ENCODE data around the gene HUS1B.

Gene HUS1B

GRCh38 chr6:678520-678919, 21.6 kb upstream of the HUS1B start:
- Histone ChIP-seq H3K79me1 (replicated peaks; ENCODE audit: low read length, poor library complexity, severe bottlenecking) (peaks cover 14% of the 10 kb centered on the region), H3K4me2 (ENCODE audit: low read length, poor library complexity, severe bottlenecking) (no peak overlapping the region), H3K14ac (ENCODE audit: low read length in 2 of 2) (no peak overlapping the region), H3K4me1 (ENCODE audit: control insufficient read depth, insufficient read depth, low read depth, low read length) (peaks cover 7% of the 10 kb centered on the region), H2BK15ac (ENCODE audit: low read depth, poor library complexity, severe bottlenecking) (no peak overlapping the region), H2BK5ac (ENCODE audit: low read depth, low read length, poor library complexity, severe bottlenecking) (no peak overlapping the region), H2AFZ (ENCODE audit: low read depth, low read length) (no peak overlapping the region), H3K4me3 (ENCODE audit: insufficient read depth in 1 of 2, low read depth in 1 of 2, low read length in 2 of 2) (no peak overlapping the region), H3K18ac (ENCODE audit: low read depth in 1 of 2, low read length in 2 of 2) (no peak overlapping the region), H3K4ac (ENCODE audit: low read depth in 1 of 2, low read length in 2 of 2) (peak overlapping the region in 1 of 2 experiments; percentile 41), H3K27me3 (ENCODE audit: control insufficient read depth in 1 of 2, insufficient read depth in 1 of 2, low read length in 2 of 2) (no peaks in the 10 kb centered on the region), H3K9ac (ENCODE audit: low read length) (no peak overlapping the region), H2BK12ac (ENCODE audit: low read length in 2 of 2) (peak overlapping the region in 1 of 2 experiments; percentile 63), H3K9me3 (ENCODE audit: control insufficient read depth, low read length) (no peaks in the 10 kb centered on the region), H3K36me3 (ENCODE audit: control insufficient read depth in 1 of 2, insufficient read depth in 2 of 2, low read depth in 1 of 2, low read length in 2 of 2) (no peaks in the 10 kb centered on the region), H4K8ac (ENCODE audit: low read length) (no peak overlapping the region), H2AK5ac (ENCODE audit: low read length, severe bottlenecking) (no peak overlapping the region), H2BK120ac (ENCODE audit: low read depth, low read length) (no peak overlapping the region), H4K91ac (ENCODE audit: low read length) (no peak overlapping the region), H3K27ac (ENCODE audit: low read length, poor library complexity, severe bottlenecking) (no peak overlapping the region), H3K23ac (ENCODE audit: low read length in 2 of 2) (no peak overlapping the region)
- peak; percentile 39 for DNase-seq
- WGBS, result 25% methylated on average over 3 of the region's 3 CpGs

- Histone ChIP-seq H3K4me3 (ENCODE audit: insufficient read depth in 1 of 2, low read depth in 1 of 2, low read length in 2 of 2) (no peak overlapping the region), H3K4ac (ENCODE audit: low read depth in 1 of 2, low read length in 2 of 2) (no peak overlapping the region), H3K36me3 (ENCODE audit: control insufficient read depth in 1 of 2, insufficient read depth in 2 of 2, low read depth in 1 of 2, low read length in 2 of 2) (no peaks in the 10 kb centered on the region), H3K18ac (ENCODE audit: low read depth in 1 of 2, low read length in 2 of 2) (peak overlapping the region in 1 of 2 experiments; percentile 13), H2BK12ac (ENCODE audit: low read length in 2 of 2) (no peak overlapping the region), H2BK5ac (ENCODE audit: low read depth, low read length, poor library complexity, severe bottlenecking) (no peak overlapping the region), H3K79me1 (replicated peaks; ENCODE audit: low read length, poor library complexity, severe bottlenecking) (peaks cover 14% of the 10 kb centered on the region), H3K27me3 (ENCODE audit: control insufficient read depth in 1 of 2, insufficient read depth in 1 of 2, low read length in 2 of 2) (no peaks in the 10 kb centered on the region), H3K23ac (ENCODE audit: low read length in 2 of 2) (no peak overlapping the region), H4K91ac (ENCODE audit: low read length) (no peak overlapping the region), H2AK5ac (ENCODE audit: low read length, severe bottlenecking) (no peak overlapping the region), H3K4me2 (ENCODE audit: low read length, poor library complexity, severe bottlenecking) (no peak overlapping the region), H3K27ac (ENCODE audit: low read length, poor library complexity, severe bottlenecking) (no peak overlapping the region), H3K9ac (ENCODE audit: low read length) (no peak overlapping the region), H3K4me1 (ENCODE audit: control insufficient read depth, insufficient read depth, low read depth, low read length) (peaks cover 7% of the 10 kb centered on the region), H3K9me3 (ENCODE audit: control insufficient read depth, low read length) (no peaks in the 10 kb centered on the region), H4K8ac (ENCODE audit: low read length) (peak overlapping the region; percentile 19), H3K14ac (ENCODE audit: low read length in 2 of 2) (peak overlapping the region in 1 of 2 experiments; percentile 48), H2AFZ (ENCODE audit: low read depth, low read length) (no peak overlapping the region), H2BK120ac (ENCODE audit: low read depth, low read length) (no peak overlapping the region), H2BK15ac (ENCODE audit: low read depth, poor library complexity, severe bottlenecking) (no peak overlapping the region)
- no peak for DNase-seq
- WGBS, result 98% methylated on average over 4 of the region's 4 CpGs
These were observed 21.0 kb upstream of the HUS1B start for GRCh38 chr6:677919-678318.

- Histone ChIP-seq H3K27me3 (ENCODE audit: control insufficient read depth in 1 of 2, insufficient read depth in 1 of 2, low read length in 2 of 2) (no peaks in the 10 kb centered on the region), H4K91ac (ENCODE audit: low read length) (no peak overlapping the region), H2BK5ac (ENCODE audit: low read depth, low read length, poor library complexity, severe bottlenecking) (no peak overlapping the region), H3K4ac (ENCODE audit: low read depth in 1 of 2, low read length in 2 of 2) (peak overlapping the region in 1 of 2 experiments; percentile 28), H3K23ac (ENCODE audit: low read length in 2 of 2) (no peak overlapping the region), H3K14ac (ENCODE audit: low read length in 2 of 2) (peak overlapping the region in 1 of 2 experiments; percentile 75), H3K4me2 (ENCODE audit: low read length, poor library complexity, severe bottlenecking) (no peak overlapping the region), H3K27ac (ENCODE audit: low read length, poor library complexity, severe bottlenecking) (no peak overlapping the region), H2BK15ac (ENCODE audit: low read depth, poor library complexity, severe bottlenecking) (no peak overlapping the region), H3K4me3 (ENCODE audit: insufficient read depth in 1 of 2, low read depth in 1 of 2, low read length in 2 of 2) (no peak overlapping the region), H3K36me3 (ENCODE audit: control insufficient read depth in 1 of 2, insufficient read depth in 2 of 2, low read depth in 1 of 2, low read length in 2 of 2) (no peaks in the 10 kb centered on the region), H3K79me1 (replicated peaks; ENCODE audit: low read length, poor library complexity, severe bottlenecking) (peaks cover 21% of the 10 kb centered on the region), H2BK120ac (ENCODE audit: low read depth, low read length) (no peak overlapping the region), H2AFZ (ENCODE audit: low read depth, low read length) (no peak overlapping the region), H3K9me3 (ENCODE audit: control insufficient read depth, low read length) (no peaks in the 10 kb centered on the region), H3K4me1 (ENCODE audit: control insufficient read depth, insufficient read depth, low read depth, low read length) (peaks cover 2% of the 10 kb centered on the region), H3K9ac (ENCODE audit: low read length) (no peak overlapping the region), H4K8ac (ENCODE audit: low read length) (no peak overlapping the region), H3K18ac (ENCODE audit: low read depth in 1 of 2, low read length in 2 of 2) (peak overlapping the region in 1 of 2 experiments; percentile 66), H2AK5ac (ENCODE audit: low read length, severe bottlenecking) (no peak overlapping the region), H2BK12ac (ENCODE audit: low read length in 2 of 2) (no peak overlapping the region)
- no peak for DNase-seq
- WGBS, result 66% methylated on average over 3 of the region's 3 CpGs
These were observed 18.1 kb upstream of the HUS1B start for GRCh38 chr6:674956-675355.

GRCh38 chr6:674406-674805, 17.5 kb upstream of the HUS1B start:
- H3K4me3 ChIP-seq (ENCODE audit: insufficient read depth in 1 of 2, low read depth in 1 of 2, low read length in 2 of 2), result no peak overlapping the region
- H3K27me3 ChIP-seq (ENCODE audit: control insufficient read depth in 1 of 2, insufficient read depth in 1 of 2, low read length in 2 of 2), result no peaks in the 10 kb centered on the region
- peaks cover 22% of the 10 kb centered on the region for H3K79me1 ChIP-seq (replicated peaks; ENCODE audit: low read length, poor library complexity, severe bottlenecking)
- H4K8ac ChIP-seq (ENCODE audit: low read length), result no peak overlapping the region
- no peak overlapping the region for H4K91ac ChIP-seq (ENCODE audit: low read length)
- DNase-seq, result no peak
- H2BK5ac ChIP-seq (ENCODE audit: low read depth, low read length, poor library complexity, severe bottlenecking), result no peak overlapping the region
- H2AK5ac ChIP-seq (ENCODE audit: low read length, severe bottlenecking), result no peak overlapping the region
- H3K4ac ChIP-seq (ENCODE audit: low read depth in 1 of 2, low read length in 2 of 2), result no peak overlapping the region
- no peak overlapping the region for H2BK120ac ChIP-seq (ENCODE audit: low read depth, low read length)
- no peak overlapping the region for H2BK12ac ChIP-seq (ENCODE audit: low read length in 2 of 2)
- H3K18ac ChIP-seq (ENCODE audit: low read depth in 1 of 2, low read length in 2 of 2), result no peak overlapping the region
- no peak overlapping the region for H3K9ac ChIP-seq (ENCODE audit: low read length)
- H3K14ac ChIP-seq (ENCODE audit: low read length in 2 of 2), result no peak overlapping the region
- no peak overlapping the region for H3K27ac ChIP-seq (ENCODE audit: low read length, poor library complexity, severe bottlenecking)
- H3K23ac ChIP-seq (ENCODE audit: low read length in 2 of 2), result no peak overlapping the region
- no peak overlapping the region for H2BK15ac ChIP-seq (ENCODE audit: low read depth, poor library complexity, severe bottlenecking)
- no peak overlapping the region for H3K4me2 ChIP-seq (ENCODE audit: low read length, poor library complexity, severe bottlenecking)
- peaks cover 2% of the 10 kb centered on the region for H3K4me1 ChIP-seq (ENCODE audit: control insufficient read depth, insufficient read depth, low read depth, low read length)
- no peaks in the 10 kb centered on the region for H3K9me3 ChIP-seq (ENCODE audit: control insufficient read depth, low read length)
- H3K36me3 ChIP-seq (ENCODE audit: control insufficient read depth in 1 of 2, insufficient read depth in 2 of 2, low read depth in 1 of 2, low read length in 2 of 2), result no peaks in the 10 kb centered on the region
- H2AFZ ChIP-seq (ENCODE audit: low read depth, low read length), result no peak overlapping the region
